ENCODE measurements around the gene ADGRG1.

Gene ADGRG1

GRCh38 chr16:57622361-57623250, 5.8 kb upstream of the ADGRG1 start:
- H3K4me3 ChIP-seq (ENCODE audit: low read depth, low read length), result no peak overlapping the region
- no peaks in the 10 kb centered on the region for H3K36me3 ChIP-seq
- H3K9me3 ChIP-seq, result no peaks in the 10 kb centered on the region
- H3K4me1 ChIP-seq, result peaks cover 14% of the 10 kb centered on the region
- no peak for TF ChIP-seq CTCF (IDR thresholded peaks at IDR 0.05; ENCODE audit: low read depth, low read length)
- DNase-seq, result no peak
- no peaks in the 10 kb centered on the region for H3K27me3 ChIP-seq

GRCh38 chr16:57623251-57624043, 5.0 kb upstream of the ADGRG1 start:
- Histone ChIP-seq H3K9me3 (no peaks in the 10 kb centered on the region), H3K4me1 (peaks cover 19% of the 10 kb centered on the region), H3K27me3 (no peaks in the 10 kb centered on the region), H3K4me3 (ENCODE audit: low read depth, low read length) (no peak overlapping the region), H3K36me3 (no peaks in the 10 kb centered on the region)
- no peak for TF ChIP-seq CTCF (IDR thresholded peaks at IDR 0.05; ENCODE audit: low read depth, low read length)
- DNase-seq, result peak; percentile 82

GRCh38 chr16:57624044-57624688, 4.3 kb upstream of the ADGRG1 start:
- H3K36me3 ChIP-seq, result no peaks in the 10 kb centered on the region
- H3K4me3 ChIP-seq (ENCODE audit: low read depth, low read length), result no peak overlapping the region
- peaks cover 21% of the 10 kb centered on the region for H3K4me1 ChIP-seq
- no peaks in the 10 kb centered on the region for H3K9me3 ChIP-seq
- no peaks in the 10 kb centered on the region for H3K27me3 ChIP-seq
- DNase-seq, result no peak
- TF ChIP-seq CTCF (IDR thresholded peaks at IDR 0.05; ENCODE audit: low read depth, low read length), result no peak

- H3K4me3 ChIP-seq (ENCODE audit: low read depth, low read length), result no peak overlapping the region
- no peaks in the 10 kb centered on the region for H3K36me3 ChIP-seq
- H3K9me3 ChIP-seq, result no peaks in the 10 kb centered on the region
- no peak for DNase-seq
- H3K27me3 ChIP-seq, result no peaks in the 10 kb centered on the region
- H3K4me1 ChIP-seq, result peaks cover 18% of the 10 kb centered on the region
- no peak for TF ChIP-seq CTCF (IDR thresholded peaks at IDR 0.05; ENCODE audit: low read depth, low read length)
Measured at GRCh38 chr16:57624806-57625500, 3.5 kb upstream of the ADGRG1 start.

- no peak for DNase-seq
- Histone ChIP-seq H3K4me1 (peaks cover 18% of the 10 kb centered on the region), H3K4me3 (ENCODE audit: low read depth, low read length) (no peak overlapping the region), H3K9me3 (no peaks in the 10 kb centered on the region), H3K27me3 (no peaks in the 10 kb centered on the region), H3K36me3 (no peaks in the 10 kb centered on the region)
- TF ChIP-seq CTCF (IDR thresholded peaks at IDR 0.05; ENCODE audit: low read depth, low read length), result no peak
Measured at GRCh38 chr16:57626420-57627170, 1.8 kb upstream of the ADGRG1 start.
